Endometrium (tissue), 2 donors: ENCODE data around the gene CBX4.

Source experiments
- FAIRE-seq: peaks from 2 replicates; lab custom pipeline; 2012; peaks lifted over from hg19 to GRCh38; lab: Jason Lieb, UNC
- donor health status: control.
- donor health status: control.

The CBX4 gene

GRCh38 chr17:79829004-79829403 lies 10.2 kb downstream of the CBX4 start:
- FAIRE-seq, result no peak

GRCh38 chr17:79826841-79827578 lies 12.2 kb downstream of the CBX4 start:
- FAIRE-seq, result no peak

- no peak for FAIRE-seq
Observed at GRCh38 chr17:79826204-79826680, 13.0 kb downstream of the CBX4 start.

GRCh38 chr17:79825580-79825921 lies 13.7 kb downstream of the CBX4 start:
- FAIRE-seq, result no peak

GRCh38 chr17:79824893-79825579 lies 14.2 kb downstream of the CBX4 start:
- FAIRE-seq, result no peak

- no peak for FAIRE-seq
Observed at GRCh38 chr17:79824234-79824633, 15.0 kb downstream of the CBX4 start.

GRCh38 chr17:79822583-79823124 lies 16.6 kb downstream of the CBX4 start:
- FAIRE-seq, result no peak

GRCh38 chr17:79821331-79822095 lies 17.7 kb downstream of the CBX4 start:
- FAIRE-seq, result no peak

- FAIRE-seq, result no peak
Observed at GRCh38 chr17:79820959-79821330, 18.3 kb downstream of the CBX4 start.

GRCh38 chr17:79819534-79820276 lies 19.5 kb downstream of the CBX4 start:
- FAIRE-seq, result no peak

GRCh38 chr17:79819085-79819484 lies 20.2 kb downstream of the CBX4 start:
- FAIRE-seq, result no peak

- FAIRE-seq, result no peak
Observed at GRCh38 chr17:79818026-79818758, 21.0 kb downstream of the CBX4 start.

GRCh38 chr17:79815836-79816461 lies 23.3 kb downstream of the CBX4 start:
- no peak for FAIRE-seq

GRCh38 chr17:79814974-79815835 lies 24.0 kb downstream of the CBX4 start:
- no peak for FAIRE-seq

- no peak for FAIRE-seq
Observed at GRCh38 chr17:79814127-79814973, 24.9 kb downstream of the CBX4 start.

- FAIRE-seq, result no peak
Observed at GRCh38 chr17:79813297-79814126, 25.7 kb downstream of the CBX4 start.

GRCh38 chr17:79812353-79813258 lies 26.6 kb downstream of the CBX4 start:
- FAIRE-seq, result no peak
